Thyroid gland (tissue), 4 donors: ENCODE measurements around the gene EI24.

Experiments used
- POLR2A ChIP-seq, 2 donors: fragments of 450-650 bp; IDR thresholded peaks; one replicate each; pipeline ENCODE4 v1.6.1; 2017; ENCODE audit warnings: antibody characterized with exemption in 2 of 2, mild to moderate bottlenecking in 2 of 2, moderate library complexity in 1 of 2
- TF ChIP-seq, protein P1 (sequence below), 6 experiments: fragments of 200-600 bp in 3 of 6; fragments of 450-650 bp in 3 of 6; sonication (generic) in 3 of 6; IDR thresholded peaks; one replicate each; pipeline ENCODE4 v1.5.1; 2016 to 2019; ENCODE audit warnings: antibody characterized with exemption in 6 of 6, mild to moderate bottlenecking in 2 of 6, inconsistent platforms in 1 of 6, moderate library complexity in 1 of 6

DNA sequence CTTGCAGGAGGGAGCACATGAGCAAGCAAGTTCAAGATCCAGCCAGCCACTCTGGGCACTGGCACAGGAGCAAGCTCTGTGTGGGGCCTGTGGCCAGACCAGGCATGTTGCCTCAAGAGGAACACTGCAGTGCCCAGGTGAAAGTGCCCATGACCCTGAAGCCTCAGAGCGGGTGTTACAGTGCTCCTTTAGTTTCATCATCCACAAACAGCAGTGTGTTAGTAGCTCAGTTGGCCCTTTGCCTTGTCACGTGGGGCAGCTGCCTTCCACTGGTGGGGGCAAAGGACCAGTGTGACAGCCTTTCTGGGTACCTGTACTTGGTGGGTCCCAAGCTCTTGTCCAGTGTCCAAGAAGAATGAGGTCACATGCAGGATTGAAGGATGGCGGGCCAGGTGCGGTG, 3.0 kb upstream of the EI24 start:
- TF ChIP-seq, protein P1, sequence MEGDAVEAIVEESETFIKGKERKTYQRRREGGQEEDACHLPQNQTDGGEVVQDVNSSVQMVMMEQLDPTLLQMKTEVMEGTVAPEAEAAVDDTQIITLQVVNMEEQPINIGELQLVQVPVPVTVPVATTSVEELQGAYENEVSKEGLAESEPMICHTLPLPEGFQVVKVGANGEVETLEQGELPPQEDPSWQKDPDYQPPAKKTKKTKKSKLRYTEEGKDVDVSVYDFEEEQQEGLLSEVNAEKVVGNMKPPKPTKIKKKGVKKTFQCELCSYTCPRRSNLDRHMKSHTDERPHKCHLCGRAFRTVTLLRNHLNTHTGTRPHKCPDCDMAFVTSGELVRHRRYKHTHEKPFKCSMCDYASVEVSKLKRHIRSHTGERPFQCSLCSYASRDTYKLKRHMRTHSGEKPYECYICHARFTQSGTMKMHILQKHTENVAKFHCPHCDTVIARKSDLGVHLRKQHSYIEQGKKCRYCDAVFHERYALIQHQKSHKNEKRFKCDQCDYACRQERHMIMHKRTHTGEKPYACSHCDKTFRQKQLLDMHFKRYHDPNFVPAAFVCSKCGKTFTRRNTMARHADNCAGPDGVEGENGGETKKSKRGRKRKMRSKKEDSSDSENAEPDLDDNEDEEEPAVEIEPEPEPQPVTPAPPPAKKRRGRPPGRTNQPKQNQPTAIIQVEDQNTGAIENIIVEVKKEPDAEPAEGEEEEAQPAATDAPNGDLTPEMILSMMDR (IDR thresholded peaks at IDR 0.05): no peak
- no peak for TF ChIP-seq POLR2A (IDR thresholded peaks at IDR 0.05)
